Progenitor cell of endocrine pancreas (in vitro differentiated cells): ENCODE data around the gene AKAP8L. TPM values are rescaled to one million over a fixed set of nuclear protein-coding genes. Genes with fewer than 3 reads are reported as not detected.

Source experiments
- DNase-seq: peaks from one replicate; pipeline ENCODE4 v3.0.0; 2021; ENCODE audit warnings: low spot score; ENCODE audit not compliant: unreplicated experiment
- H3K27ac Mint-ChIP-seq: 2 replicates; pipeline ENCODE4 v1.8.0; 2021; ENCODE audit warnings: mild to moderate bottlenecking, moderate library complexity, mixed read lengths
- H3K27me3 Mint-ChIP-seq: 2 replicates; pipeline ENCODE4 v1.8.0; 2021; ENCODE audit warnings: mixed read lengths
- H3K36me3 Mint-ChIP-seq: 2 replicates; pipeline ENCODE4 v1.8.0; 2022; ENCODE audit warnings: mixed read lengths; ENCODE audit not compliant: insufficient read depth
- H3K4me1 Mint-ChIP-seq: 2 replicates; pipeline ENCODE4 v1.8.0; 2021; ENCODE audit warnings: low read depth, mixed read lengths
- H3K4me3 Mint-ChIP-seq: 2 replicates; pipeline ENCODE4 v1.8.0; 2021; ENCODE audit warnings: low read depth, mild to moderate bottlenecking, moderate library complexity, mixed read lengths
- H3K9me3 Mint-ChIP-seq: 2 replicates; pipeline ENCODE4 v1.8.0; 2021; ENCODE audit warnings: low read depth, mixed read lengths
- total RNA-seq: library from RNA; stranded (reverse); gene quantifications from 2 replicates; pipeline ENCODE4 v1.2.1, GENCODE V29; 2021
- TF ChIP-seq, protein P1 (sequence below): fragments of 200-600 bp; sonication (generic); IDR thresholded peaks from one replicate; pipeline ENCODE4 v1.5.0; 2021; ENCODE audit warnings: antibody characterized with exemption, mild to moderate bottlenecking; ENCODE audit not compliant: unreplicated experiment

AKAP8L gene
- total RNA-seq, 1 donor from 2014 or later: 228 TPM

DNA sequence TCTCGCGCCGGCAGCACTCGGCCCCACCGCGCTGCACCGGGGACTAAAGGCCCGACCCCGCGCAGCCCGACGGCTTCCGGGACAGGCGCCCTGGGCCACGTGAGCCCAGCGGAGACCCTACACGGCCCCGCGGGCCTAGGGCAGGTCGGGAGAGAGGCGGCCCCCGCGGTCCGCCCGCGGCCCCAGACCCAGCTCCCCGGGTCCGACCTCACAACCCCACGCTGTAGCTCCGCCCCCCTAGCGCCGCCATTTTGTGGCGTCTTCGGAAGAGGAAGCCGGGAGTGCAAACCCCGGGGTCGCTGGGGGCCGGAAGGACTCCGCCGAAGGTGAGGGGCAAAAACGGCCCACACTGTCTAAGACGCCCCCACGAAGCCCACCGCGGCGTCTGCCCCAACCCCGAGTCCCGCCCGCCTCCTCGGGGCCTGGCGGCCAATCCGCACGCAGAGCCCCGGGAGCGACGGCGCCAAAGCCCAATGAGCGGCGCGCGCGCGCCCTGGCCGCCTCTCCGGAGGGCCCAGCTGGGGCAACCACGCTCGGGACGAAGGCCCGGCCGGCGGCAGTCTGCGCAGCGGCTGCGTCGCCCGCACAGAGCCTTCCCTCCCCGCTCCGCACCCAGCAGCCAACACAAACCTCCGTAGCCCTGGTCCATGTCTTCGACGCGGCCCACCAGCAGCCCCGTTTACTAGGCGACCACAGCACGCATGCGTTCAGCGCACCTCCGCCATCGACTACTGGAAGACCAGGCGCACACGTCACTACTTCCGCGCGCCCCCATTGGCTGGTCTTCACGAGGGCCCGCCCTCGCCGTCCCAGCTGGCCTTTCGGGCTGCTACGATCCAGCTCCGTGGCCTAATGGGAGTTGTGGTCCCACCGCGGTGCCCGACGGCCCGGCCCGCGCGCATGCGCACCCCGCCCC lies 39.4 kb downstream of the AKAP8L start, which contains the start of gene AKAP8:
TSS of gene AKAP8 (minus strand) at position 705 of the 916 bp plus-strand sequence. CDS start at position 649, 56 bp downstream.
- Mint-ChIP-seq H3K27ac (peak within 1 kb of the TSS; percentile 100), H3K4me1 (peaks cover 27% of the 10 kb centered on the region), H3K9me3 (no peaks in the 10 kb centered on the region), H3K36me3 (peaks cover 3% of the 10 kb centered on the region), H3K4me3 (peak within 1 kb of the TSS; percentile 98), H3K27me3 (no peaks in the 10 kb centered on the region)
- DNase-seq: peak; percentile 96
- TF ChIP-seq, protein P1, sequence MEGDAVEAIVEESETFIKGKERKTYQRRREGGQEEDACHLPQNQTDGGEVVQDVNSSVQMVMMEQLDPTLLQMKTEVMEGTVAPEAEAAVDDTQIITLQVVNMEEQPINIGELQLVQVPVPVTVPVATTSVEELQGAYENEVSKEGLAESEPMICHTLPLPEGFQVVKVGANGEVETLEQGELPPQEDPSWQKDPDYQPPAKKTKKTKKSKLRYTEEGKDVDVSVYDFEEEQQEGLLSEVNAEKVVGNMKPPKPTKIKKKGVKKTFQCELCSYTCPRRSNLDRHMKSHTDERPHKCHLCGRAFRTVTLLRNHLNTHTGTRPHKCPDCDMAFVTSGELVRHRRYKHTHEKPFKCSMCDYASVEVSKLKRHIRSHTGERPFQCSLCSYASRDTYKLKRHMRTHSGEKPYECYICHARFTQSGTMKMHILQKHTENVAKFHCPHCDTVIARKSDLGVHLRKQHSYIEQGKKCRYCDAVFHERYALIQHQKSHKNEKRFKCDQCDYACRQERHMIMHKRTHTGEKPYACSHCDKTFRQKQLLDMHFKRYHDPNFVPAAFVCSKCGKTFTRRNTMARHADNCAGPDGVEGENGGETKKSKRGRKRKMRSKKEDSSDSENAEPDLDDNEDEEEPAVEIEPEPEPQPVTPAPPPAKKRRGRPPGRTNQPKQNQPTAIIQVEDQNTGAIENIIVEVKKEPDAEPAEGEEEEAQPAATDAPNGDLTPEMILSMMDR: no peak

DNA sequence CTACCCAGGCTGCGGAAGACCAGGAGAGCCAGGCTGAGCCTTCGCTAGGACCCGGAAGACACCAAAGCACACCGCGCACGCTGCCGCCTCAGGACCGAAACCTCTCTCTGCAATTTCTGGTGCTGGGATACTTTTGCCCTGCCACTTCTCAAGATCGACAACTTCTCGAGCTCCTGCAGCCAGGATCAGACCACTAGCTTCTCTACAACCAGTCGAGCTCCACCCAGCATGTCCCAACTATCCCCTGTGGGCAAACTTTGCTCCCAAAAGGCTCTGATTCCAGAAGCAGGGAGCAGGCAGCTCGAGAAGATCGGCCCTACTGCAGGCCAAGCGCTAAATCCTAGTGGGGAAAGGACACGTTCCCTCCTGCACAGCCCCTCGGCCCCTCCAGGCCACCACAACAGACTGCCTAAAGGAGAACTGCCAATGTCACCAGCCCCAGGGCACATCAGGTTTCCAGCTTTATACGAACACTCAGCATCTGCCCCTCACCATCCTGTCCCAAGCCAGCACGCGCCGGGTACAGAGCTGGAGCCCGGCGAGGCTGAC lies 40.2 kb downstream of the AKAP8L start:
- peaks cover 3% of the 10 kb centered on the region for H3K36me3 Mint-ChIP-seq
- no peaks in the 10 kb centered on the region for H3K27me3 Mint-ChIP-seq
- H3K4me1 Mint-ChIP-seq: peaks cover 27% of the 10 kb centered on the region
- no peak for DNase-seq
- TF ChIP-seq, protein P1: no peak
- H3K9me3 Mint-ChIP-seq: no peaks in the 10 kb centered on the region
- peak overlapping the region; percentile 96 for H3K27ac Mint-ChIP-seq
- H3K4me3 Mint-ChIP-seq: peak overlapping the region; percentile 98

DNA sequence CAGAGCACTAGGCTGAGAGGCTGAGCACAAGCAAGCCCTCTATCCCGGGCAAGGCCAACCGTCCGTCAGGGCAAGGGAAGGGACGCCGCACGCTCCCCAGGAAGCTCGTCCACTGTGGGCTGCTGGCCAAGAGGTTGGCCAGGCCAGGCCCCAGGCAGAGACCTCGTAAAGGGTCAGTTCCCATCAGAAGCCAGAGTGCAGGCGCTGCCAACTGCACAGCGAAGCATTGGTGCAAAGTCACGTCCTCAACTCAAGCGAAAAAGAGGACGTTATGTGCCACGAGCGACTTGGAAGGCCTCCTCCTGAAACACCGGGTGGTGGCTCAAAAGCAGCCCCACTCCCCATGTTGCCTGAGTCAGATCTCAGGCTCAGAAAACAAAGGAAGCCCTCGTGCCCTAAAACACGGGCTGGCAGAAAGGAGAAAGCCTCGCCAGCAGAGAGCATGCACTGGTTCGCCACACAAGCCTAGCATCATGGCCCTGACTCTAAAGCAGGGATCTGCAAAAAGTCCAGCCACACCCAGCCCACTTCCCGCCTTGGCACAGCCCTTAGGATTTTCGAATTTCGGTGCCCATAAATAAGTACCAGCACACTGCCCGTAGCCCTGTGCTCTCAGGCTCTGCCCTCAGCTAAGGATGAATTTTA lies 43.9 kb downstream of the AKAP8L start:
- H3K9me3 Mint-ChIP-seq: no peaks in the 10 kb centered on the region
- DNase-seq: no peak
- TF ChIP-seq, protein P1: no peak
- no peaks in the 10 kb centered on the region for H3K27me3 Mint-ChIP-seq
- H3K4me1 Mint-ChIP-seq: peaks cover 16% of the 10 kb centered on the region
- H3K27ac Mint-ChIP-seq: peak overlapping the region; percentile 24
- H3K4me3 Mint-ChIP-seq: no peak overlapping the region
- H3K36me3 Mint-ChIP-seq: peaks cover 1% of the 10 kb centered on the region

DNA sequence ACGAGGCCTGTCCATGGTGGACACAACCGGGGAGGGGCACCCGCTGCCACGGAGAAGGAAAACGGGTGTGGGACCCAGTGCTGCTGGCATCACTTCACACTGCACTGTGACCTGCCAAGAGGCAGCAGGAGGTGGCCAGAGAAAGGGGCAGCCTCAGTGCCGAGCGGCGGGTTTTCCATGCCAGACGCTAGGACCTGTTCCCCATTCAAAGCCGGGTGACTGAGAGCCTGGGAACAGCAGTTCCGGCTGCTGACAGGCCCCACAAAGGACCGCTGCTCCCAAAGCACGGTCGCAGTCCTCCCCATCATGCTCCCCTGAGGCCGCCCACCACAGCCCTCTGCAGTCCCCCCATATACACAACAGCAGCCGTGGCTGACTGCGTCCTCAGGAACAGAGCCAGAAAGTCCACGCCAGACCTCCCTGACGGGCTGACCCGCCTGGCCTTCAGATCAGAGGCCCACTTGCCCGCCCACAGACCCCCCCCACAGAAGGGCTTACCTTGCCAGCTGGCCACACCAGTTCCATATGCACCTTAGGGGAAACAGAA lies 44.6 kb downstream of the AKAP8L start:
- no peaks in the 10 kb centered on the region for H3K27me3 Mint-ChIP-seq
- no peaks in the 10 kb centered on the region for H3K9me3 Mint-ChIP-seq
- TF ChIP-seq, protein P1: no peak
- H3K27ac Mint-ChIP-seq: peak overlapping the region; percentile 62
- peaks cover 16% of the 10 kb centered on the region for H3K4me1 Mint-ChIP-seq
- H3K36me3 Mint-ChIP-seq: peaks cover 1% of the 10 kb centered on the region
- no peak overlapping the region for H3K4me3 Mint-ChIP-seq
- no peak for DNase-seq

DNA sequence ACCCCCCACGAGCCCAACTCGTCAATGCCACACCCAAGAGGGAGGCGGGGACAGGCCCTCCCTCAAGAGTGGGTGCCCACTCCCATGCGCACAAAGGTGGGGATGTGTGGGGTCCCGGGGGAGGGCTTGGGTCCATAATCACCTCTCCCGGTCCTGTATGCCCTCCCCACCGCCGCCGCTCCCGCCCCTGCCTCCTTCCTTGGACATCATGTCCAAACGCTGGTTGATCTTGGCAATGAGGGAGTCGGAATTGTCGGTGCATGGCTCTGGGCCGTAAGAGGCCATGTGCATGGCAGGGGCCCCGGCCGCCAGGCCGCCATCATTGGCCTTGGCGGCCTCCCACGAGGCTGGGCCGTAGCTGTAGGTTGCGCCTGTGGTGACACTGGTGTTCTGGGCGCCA lies 45.1 kb downstream of the AKAP8L start:
- Mint-ChIP-seq H3K4me3 (no peak overlapping the region), H3K9me3 (no peaks in the 10 kb centered on the region), H3K27me3 (no peaks in the 10 kb centered on the region), H3K36me3 (peaks cover 2% of the 10 kb centered on the region), H3K27ac (no peak overlapping the region), H3K4me1 (peaks cover 16% of the 10 kb centered on the region)
- TF ChIP-seq, protein P1: no peak
- no peak for DNase-seq
